Sigmoid colon (tissue), 4 donors: ENCODE data around the gene OSBP2.

Experiments used
- POLR2A ChIP-seq, 2 donors: fragments of 450-650 bp; IDR thresholded peaks; one replicate each; pipeline ENCODE4 v1.6.1; 2016; ENCODE audit warnings: antibody characterized with exemption in 2 of 2, mild to moderate bottlenecking in 2 of 2, moderate library complexity in 2 of 2
- POLR2AphosphoS5 ChIP-seq, 4 donors: sonication (generic); formaldehyde crosslinking; IDR thresholded peaks; one replicate each; pipeline ENCODE4 v1.6.1; 2017; ENCODE audit warnings: antibody characterized with exemption in 4 of 4
- TF ChIP-seq, protein P1 (sequence below), 4 experiments: fragments of 450-650 bp in 3 of 4; fragments of 200-600 bp in 1 of 4; IDR thresholded peaks; one replicate each; pipeline ENCODE4 v1.5.1; 2016 to 2019; ENCODE audit warnings: antibody characterized with exemption in 4 of 4, mild to moderate bottlenecking in 3 of 4, moderate library complexity in 2 of 4

DNA sequence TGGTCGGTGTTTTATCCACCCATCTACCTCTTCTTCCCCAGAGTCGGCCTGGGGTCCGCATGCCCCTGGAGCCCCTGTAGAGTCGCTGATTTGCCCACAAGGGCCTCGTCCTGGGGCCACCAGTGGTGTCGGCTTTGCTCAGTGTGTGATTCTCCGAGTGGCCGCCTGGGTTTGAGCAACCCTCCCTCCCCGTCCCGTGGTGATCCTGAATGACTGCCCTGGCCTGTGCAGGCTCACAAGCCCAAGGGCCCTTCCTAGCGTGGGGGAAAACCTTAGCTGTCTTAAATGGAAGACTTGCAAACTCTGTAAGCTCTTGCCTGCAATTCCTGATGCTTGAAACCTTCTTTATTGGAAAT lies 128.3 kb downstream of the OSBP2 start:
- TF ChIP-seq, protein P1, sequence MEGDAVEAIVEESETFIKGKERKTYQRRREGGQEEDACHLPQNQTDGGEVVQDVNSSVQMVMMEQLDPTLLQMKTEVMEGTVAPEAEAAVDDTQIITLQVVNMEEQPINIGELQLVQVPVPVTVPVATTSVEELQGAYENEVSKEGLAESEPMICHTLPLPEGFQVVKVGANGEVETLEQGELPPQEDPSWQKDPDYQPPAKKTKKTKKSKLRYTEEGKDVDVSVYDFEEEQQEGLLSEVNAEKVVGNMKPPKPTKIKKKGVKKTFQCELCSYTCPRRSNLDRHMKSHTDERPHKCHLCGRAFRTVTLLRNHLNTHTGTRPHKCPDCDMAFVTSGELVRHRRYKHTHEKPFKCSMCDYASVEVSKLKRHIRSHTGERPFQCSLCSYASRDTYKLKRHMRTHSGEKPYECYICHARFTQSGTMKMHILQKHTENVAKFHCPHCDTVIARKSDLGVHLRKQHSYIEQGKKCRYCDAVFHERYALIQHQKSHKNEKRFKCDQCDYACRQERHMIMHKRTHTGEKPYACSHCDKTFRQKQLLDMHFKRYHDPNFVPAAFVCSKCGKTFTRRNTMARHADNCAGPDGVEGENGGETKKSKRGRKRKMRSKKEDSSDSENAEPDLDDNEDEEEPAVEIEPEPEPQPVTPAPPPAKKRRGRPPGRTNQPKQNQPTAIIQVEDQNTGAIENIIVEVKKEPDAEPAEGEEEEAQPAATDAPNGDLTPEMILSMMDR (IDR thresholded peaks at IDR 0.05), result no peak
- TF ChIP-seq POLR2A (IDR thresholded peaks at IDR 0.05) (no peak), POLR2AphosphoS5 (IDR thresholded peaks at IDR 0.05) (no peak)
